PC-9 (cell line): Measurements from ENCODE around the gene ARID5B. TPM values are rescaled to one million over a fixed set of nuclear protein-coding genes. Genes with fewer than 3 reads are reported as not detected.

ENCODE experiments used
- BruUV-seq: library from RNA; stranded (reverse); fragments of 400-500 nt; replicated peaks from 2 replicates; lab custom pipeline; 2021; lab: Mats Ljungman, UMichigan
- CTCF ChIA-PET: fragments of 300-600 bp; sonication (Branson Sonifier 250); formaldehyde crosslinking; loops from one replicate; lab custom pipeline; 2022; ENCODE audit warnings: antibody characterized with exemption; lab: Charles Lee
- POLR2A ChIA-PET: fragments of 300-600 bp; sonication (Branson Sonifier 250); formaldehyde crosslinking; loops from one replicate; lab custom pipeline; 2022; ENCODE audit warnings: antibody characterized with exemption; ENCODE audit not compliant: unreplicated experiment; lab: Charles Lee
- DNase-seq, 2 experiments: peaks; one replicate each; pipeline versions ENCODE4 v3.0.0 to v3.0.0-alpha.2; 2015 to 2022; ENCODE audit warnings: mixed read lengths in 1 of 2
- H2AFZ ChIP-seq: fragments of 200-600 bp; sonication (generic); 2 replicates; pipeline ENCODE4 v1.8.1; 2017; ENCODE audit warnings: antibody characterized with exemption
- H3F3A ChIP-seq: fragments of 200-600 bp; sonication (generic); 2 replicates; pipeline ENCODE4 v1.8.1; 2017; ENCODE audit warnings: antibody characterized with exemption, mild to moderate bottlenecking, low read depth; ENCODE audit not compliant: insufficient read depth
- H3K27ac ChIP-seq: fragments of 200-600 bp; sonication (generic); 2 replicates; pipeline ENCODE4 v1.6.1; 2016; ENCODE audit warnings: mixed run types
- H3K27me3 ChIP-seq: fragments of 200-600 bp; sonication (generic); 2 replicates; pipeline ENCODE4 v1.6.1; 2016; ENCODE audit warnings: low read depth, mixed run types; ENCODE audit not compliant: insufficient read depth
- H3K36me3 ChIP-seq: fragments of 200-600 bp; sonication (generic); 2 replicates; pipeline ENCODE4 v1.6.1; 2016; ENCODE audit warnings: low read depth, mixed run types
- H3K4me1 ChIP-seq: fragments of 200-600 bp; sonication (generic); replicated peaks from 2 replicates; pipeline ENCODE4 v1.6.1; 2016; ENCODE audit warnings: mixed run types; ENCODE audit not compliant: insufficient read depth
- H3K4me2 ChIP-seq: fragments of 200-600 bp; sonication (generic); 2 replicates; pipeline ENCODE4 v1.6.1; 2017; ENCODE audit warnings: mixed run types
- H3K4me3 ChIP-seq: fragments of 200-600 bp; sonication (generic); 2 replicates; pipeline ENCODE4 v1.6.1; 2016; ENCODE audit warnings: mixed run types
- H3K79me2 ChIP-seq: fragments of 200-600 bp; sonication (generic); 2 replicates; pipeline ENCODE4 v1.6.1; 2017; ENCODE audit warnings: low read depth, mixed run types
- H3K9me2 ChIP-seq: fragments of 200-600 bp; sonication (generic); 2 replicates; pipeline ENCODE4 v1.8.1; 2017; ENCODE audit warnings: mild to moderate bottlenecking; ENCODE audit not compliant: insufficient read depth
- H3K9me3 ChIP-seq: fragments of 200-600 bp; sonication (generic); 2 replicates; pipeline ENCODE4 v1.8.1; 2016; ENCODE audit warnings: low read depth; ENCODE audit not compliant: insufficient read depth
- H4K20me1 ChIP-seq: fragments of 200-600 bp; sonication (generic); 2 replicates; pipeline ENCODE4 v1.8.1; 2017; ENCODE audit not compliant: insufficient read depth
- CTCF ChIP-seq: fragments of 200-600 bp; sonication (generic); conservative IDR thresholded peaks from 2 replicates; pipeline ENCODE4 v1.6.1; 2017; ENCODE audit warnings: mixed run types, antibody characterized with exemption, mild to moderate bottlenecking, moderate library complexity
- EZH2 ChIP-seq: fragments of 200-600 bp; sonication (generic); IDR thresholded peaks from 2 replicates; pipeline ENCODE4 v1.8.0; 2017; ENCODE audit warnings: antibody characterized with exemption, low read depth
- intact Hi-C: fragments of 100-400 bp; cut with micrococcal nuclease; formaldehyde crosslinking; loops from one replicate; pipeline ENCODE4 v1.10.0; 2022; ENCODE audit not compliant: unreplicated experiment
- total RNA-seq: library from RNA; stranded (reverse); gene quantifications from 2 replicates; pipeline ENCODE4 v1.2.3, GENCODE V29; 2021

Gene ARID5B
- total RNA-seq, 1 experiment from 2014 or later, result 7.4 TPM

- Histone ChIP-seq H3K27ac (no peak overlapping the region), H3K4me2 (no peak overlapping the region), H3K27me3 (no peaks in the 10 kb centered on the region), H3K79me2 (no peaks in the 10 kb centered on the region), H4K20me1 (no peaks in the 10 kb centered on the region), H2AFZ (no peak overlapping the region), H3K4me3 (no peak overlapping the region), H3K9me2 (no peaks in the 10 kb centered on the region), H3K36me3 (no peaks in the 10 kb centered on the region), H3K9me3 (no peaks in the 10 kb centered on the region), H3K4me1 (peaks cover 5% of the 10 kb centered on the region), H3F3A (no peaks in the 10 kb centered on the region)
- ChIA-PET CTCF (no interaction called here), POLR2A (no interaction called here)
- TF ChIP-seq CTCF (no peak), EZH2 (no peak)
- intact Hi-C loops, result no loop called here
- DNase-seq, result no peak
- no TSS peak for BruUV-seq
Observed at GRCh38 chr10:62019685-62020359, 118.3 kb downstream of the ARID5B start.

GRCh38 chr10:62021128-62021665 is 119.7 kb downstream of the ARID5B start:
- H2AFZ ChIP-seq, result no peak overlapping the region
- no peaks in the 10 kb centered on the region for H3K27me3 ChIP-seq
- no peaks in the 10 kb centered on the region for H3F3A ChIP-seq
- H3K79me2 ChIP-seq, result no peaks in the 10 kb centered on the region
- H3K4me1 ChIP-seq, result peaks cover 13% of the 10 kb centered on the region
- no peak overlapping the region for H3K27ac ChIP-seq
- ChIA-PET CTCF (interaction anchor here (0.5 kb wide), 1 partner anchor 1377 kb away, joined by 7 read pairs; no protein-coding TSS in a partner anchor), POLR2A (interaction anchor here (0.6 kb wide), 1 partner anchor 56 kb away, joined by 3 read pairs; no protein-coding TSS in a partner anchor)
- no peaks in the 10 kb centered on the region for H3K9me2 ChIP-seq
- no peaks in the 10 kb centered on the region for H4K20me1 ChIP-seq
- intact Hi-C loops, result no loop called here
- H3K4me3 ChIP-seq, result no peak overlapping the region
- no peak overlapping the region for H3K4me2 ChIP-seq
- BruUV-seq, result no TSS peak
- no peaks in the 10 kb centered on the region for H3K9me3 ChIP-seq
- TF ChIP-seq EZH2, result no peak
- no peak for TF ChIP-seq CTCF
- no peak for DNase-seq
- no peaks in the 10 kb centered on the region for H3K36me3 ChIP-seq

- Histone ChIP-seq H3K36me3 (no peaks in the 10 kb centered on the region), H3F3A (no peaks in the 10 kb centered on the region), H3K9me2 (no peaks in the 10 kb centered on the region), H3K4me3 (no peak overlapping the region), H2AFZ (no peak overlapping the region), H3K4me2 (no peak overlapping the region), H3K27me3 (no peaks in the 10 kb centered on the region), H3K27ac (no peak overlapping the region), H3K79me2 (no peaks in the 10 kb centered on the region), H3K9me3 (no peaks in the 10 kb centered on the region), H3K4me1 (peaks cover 20% of the 10 kb centered on the region), H4K20me1 (no peaks in the 10 kb centered on the region)
- intact Hi-C loops, result no loop called here
- no TSS peak for BruUV-seq
- ChIA-PET POLR2A (no interaction called here), CTCF (no interaction called here)
- no peak for DNase-seq
- no peak for TF ChIP-seq EZH2
- no peak for TF ChIP-seq CTCF
Observed at GRCh38 chr10:62021978-62022802, 120.7 kb downstream of the ARID5B start.
